Inflammatory macrophage (primary cell): ENCODE results near the gene BICDL1.
"Not testable (repeated sequence)": the region's sequence is repeated elsewhere in the genome, so short reads cannot be mapped to it uniquely, and the experiment has no call there.

Experiments used
- DNase-seq, 2 donors: peaks; one replicate each; pipeline ENCODE4 v3.0.0-alpha.2; 2020 to 2022
- total RNA-seq, 18 experiments: gene quantifications; one replicate each; lab custom pipeline; 2026; ENCODE audit warnings: mixed read lengths in 6 of 18, inconsistent platforms in 2 of 18; lab: John Stamatoyannopoulos, UW

Gene BICDL1, protein sequence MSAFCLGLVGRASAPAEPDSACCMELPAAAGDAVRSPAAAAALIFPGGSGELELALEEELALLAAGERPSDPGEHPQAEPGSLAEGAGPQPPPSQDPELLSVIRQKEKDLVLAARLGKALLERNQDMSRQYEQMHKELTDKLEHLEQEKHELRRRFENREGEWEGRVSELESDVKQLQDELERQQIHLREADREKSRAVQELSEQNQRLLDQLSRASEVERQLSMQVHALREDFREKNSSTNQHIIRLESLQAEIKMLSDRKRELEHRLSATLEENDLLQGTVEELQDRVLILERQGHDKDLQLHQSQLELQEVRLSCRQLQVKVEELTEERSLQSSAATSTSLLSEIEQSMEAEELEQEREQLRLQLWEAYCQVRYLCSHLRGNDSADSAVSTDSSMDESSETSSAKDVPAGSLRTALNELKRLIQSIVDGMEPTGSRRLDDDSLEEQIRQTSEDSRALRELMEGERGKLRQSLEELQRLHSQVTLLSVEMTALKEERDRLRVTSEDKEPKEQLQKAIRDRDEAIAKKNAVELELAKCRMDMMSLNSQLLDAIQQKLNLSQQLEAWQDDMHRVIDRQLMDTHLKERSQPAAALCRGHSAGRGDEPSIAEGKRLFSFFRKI
- 0.06 to 7.3 (median 1.7) reads per million in 18 experiments for total RNA-seq

DNA sequence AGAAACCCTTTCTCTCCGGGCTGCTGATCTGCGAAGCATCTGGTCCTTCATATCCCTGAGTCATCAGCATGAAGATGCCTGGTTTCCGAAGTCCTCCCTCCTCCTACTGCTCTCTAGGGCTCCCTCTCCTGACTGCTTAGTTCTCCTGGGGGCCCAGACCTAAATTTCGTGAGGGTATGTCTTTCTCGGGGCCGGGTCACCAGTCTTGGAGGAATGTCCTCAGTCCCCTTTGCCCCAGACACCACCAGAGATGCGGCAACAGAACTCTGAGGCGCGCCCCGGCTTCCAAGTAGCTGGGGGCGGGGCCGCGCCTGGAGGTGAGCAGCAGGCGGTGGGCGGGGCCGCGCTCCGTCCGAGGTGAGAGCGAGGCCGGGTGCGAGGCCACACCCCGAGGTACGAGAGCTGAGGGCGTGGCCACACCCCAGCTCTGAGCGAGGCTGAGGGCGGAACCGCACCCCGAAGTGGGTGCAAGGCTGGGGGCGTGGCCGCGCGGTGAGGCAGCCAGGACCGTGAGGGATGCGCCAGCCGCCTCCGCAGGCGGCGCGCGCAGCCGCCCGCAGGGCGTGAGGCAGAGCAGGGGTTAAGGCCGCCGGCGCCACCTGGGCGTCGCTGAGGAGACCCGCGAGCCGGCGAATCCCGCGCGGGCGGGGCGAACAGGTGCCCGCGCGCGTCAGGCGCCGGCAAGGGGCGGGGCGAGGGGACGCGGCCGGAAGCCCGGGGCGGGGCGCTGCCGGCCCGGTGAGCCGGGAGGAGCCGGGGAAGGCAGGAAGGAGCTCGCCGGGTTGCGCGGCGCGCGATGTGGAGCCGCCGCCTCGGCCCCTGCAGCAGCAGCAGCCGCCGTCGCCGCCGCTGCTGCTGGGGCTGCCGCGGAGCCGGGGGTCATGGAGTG, at the start of gene BICDL1:
BICDL1 (plus strand) TSS at position 765 of the 889 bp plus-strand sequence. CDS start 633 bp downstream, outside the sequence.
- DNase-seq: peak; percentile 41 to 76

GRCh38 chr12:119940897-119941296, 48.1 kb upstream of the BICDL1 start:
- no peak for DNase-seq

DNA sequence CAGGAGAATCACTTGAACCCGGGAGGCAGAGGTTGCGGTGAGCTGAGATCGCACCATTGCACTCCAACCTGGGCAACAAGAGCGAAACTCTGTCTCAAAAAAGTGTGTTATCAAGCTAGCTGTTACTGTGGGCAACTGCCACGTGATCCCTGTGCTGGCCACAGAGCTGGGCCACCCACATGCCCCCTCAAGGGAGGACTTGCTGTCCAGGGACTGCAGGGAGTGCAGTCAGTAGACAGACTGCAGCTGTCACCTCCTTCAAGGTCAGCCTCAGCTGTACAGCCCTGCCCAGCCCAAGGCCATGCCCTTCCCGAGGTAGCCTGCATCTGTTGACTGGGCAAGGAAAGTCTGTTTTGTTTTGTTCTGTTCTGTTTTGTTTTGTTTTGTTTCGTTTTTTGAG, 46.6 kb upstream of the BICDL1 start:
- no peak for DNase-seq

DNA sequence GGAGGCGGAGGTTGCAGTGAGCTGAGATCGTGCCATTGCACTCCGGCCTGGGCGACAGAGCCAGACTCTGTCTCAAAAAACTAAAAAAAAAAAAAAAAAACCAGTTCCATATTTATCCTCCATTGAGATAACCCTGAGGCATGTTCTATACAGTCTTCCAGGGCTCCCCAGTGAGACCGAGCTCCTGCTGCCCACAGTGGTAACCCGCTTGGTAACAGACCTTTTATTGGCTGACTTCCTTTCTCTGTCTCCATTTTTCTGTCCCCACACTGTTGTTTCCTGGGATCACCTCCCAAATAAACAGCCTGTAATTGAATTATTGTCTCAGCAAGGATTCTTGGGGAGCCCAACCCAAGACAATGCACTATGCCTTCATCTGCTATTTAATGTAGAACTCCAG, 42.8 kb upstream of the BICDL1 start:
- DNase-seq: no peak

DNA sequence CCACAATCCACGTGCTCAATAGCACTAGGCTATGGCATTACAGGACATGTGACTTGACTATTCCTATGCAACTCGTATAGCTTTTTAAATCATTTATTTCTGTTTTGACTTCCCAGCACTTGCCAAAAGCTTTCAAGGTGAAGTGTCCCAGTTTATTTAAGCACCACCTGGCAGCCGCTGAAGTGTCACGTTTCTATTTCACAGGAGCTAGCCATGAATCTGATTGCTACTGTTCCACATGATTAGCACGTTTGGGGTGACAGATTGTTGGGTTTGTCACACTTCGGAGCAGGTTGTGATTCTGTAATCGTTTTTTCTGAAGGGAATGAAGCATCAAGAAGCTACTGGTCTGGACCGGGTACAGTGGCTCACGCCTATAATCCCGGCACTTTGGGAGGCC, 39.9 kb upstream of the BICDL1 start:
- DNase-seq: no peak

GRCh38 chr12:119949594-119949993, 39.4 kb upstream of the BICDL1 start:
- no peak for DNase-seq

GRCh38 chr12:119956047-119956446, 33.0 kb upstream of the BICDL1 start:
- no peak for DNase-seq

DNA sequence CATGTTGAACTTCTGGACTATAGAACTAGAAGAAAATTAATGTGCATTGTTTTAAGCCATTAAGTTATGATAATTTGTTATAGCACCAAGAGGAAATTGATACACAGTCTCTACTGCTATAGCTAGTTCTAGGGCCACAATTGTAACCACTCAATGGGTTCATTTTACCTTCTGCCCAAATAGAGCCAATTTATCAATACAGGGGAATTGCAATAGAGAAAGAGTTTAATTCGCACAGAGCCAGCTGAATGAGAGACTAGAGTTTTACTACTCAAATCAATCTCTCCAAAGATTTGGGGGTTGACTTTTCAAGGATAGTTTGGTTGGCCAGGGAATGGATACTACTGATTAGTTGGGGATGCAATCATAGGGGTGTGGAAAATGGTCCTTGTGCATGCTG, 31.9 kb upstream of the BICDL1 start:
- DNase-seq: no peak

DNA sequence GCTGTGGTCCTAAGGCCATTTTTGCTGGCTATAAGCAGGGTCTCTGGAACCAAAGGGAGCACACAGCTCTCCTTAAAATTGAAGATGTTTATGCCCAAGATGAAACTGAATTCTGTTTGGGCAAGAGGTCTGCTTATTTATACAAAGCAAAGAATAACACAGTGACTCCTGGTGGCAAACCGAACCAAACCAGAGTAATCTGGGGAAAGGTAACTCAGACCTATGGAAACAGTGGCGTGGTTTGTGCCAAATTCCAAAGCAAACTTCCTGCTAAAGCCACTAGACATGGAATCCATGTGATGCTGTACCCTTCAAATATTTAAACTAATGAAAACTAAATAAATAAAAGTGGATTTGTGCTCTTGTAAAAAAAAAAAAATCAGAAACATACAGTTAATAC, 29.6 kb upstream of the BICDL1 start:
- DNase-seq: no peak

GRCh38 chr12:119964123-119964522, 24.9 kb upstream of the BICDL1 start:
- no peak for DNase-seq

DNA sequence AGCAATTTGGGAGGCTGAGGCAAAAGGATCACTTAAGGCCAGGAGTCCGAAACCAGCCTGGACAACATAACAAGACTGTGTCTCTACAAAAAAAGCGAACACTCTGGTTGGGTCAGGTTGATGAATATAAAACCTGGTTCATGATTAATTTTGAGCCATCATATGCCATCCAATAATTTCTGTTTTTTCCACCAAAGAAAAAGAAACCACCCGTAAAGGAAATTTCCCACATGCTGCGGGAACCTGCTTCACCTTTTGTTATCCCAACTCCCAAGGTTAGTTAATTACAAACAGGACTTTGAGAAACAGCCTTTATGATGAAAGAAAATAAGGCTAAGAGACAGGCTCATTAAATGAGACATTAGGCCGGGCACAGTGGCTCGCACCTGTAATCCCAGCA, 24.1 kb upstream of the BICDL1 start:
- DNase-seq: no peak

DNA sequence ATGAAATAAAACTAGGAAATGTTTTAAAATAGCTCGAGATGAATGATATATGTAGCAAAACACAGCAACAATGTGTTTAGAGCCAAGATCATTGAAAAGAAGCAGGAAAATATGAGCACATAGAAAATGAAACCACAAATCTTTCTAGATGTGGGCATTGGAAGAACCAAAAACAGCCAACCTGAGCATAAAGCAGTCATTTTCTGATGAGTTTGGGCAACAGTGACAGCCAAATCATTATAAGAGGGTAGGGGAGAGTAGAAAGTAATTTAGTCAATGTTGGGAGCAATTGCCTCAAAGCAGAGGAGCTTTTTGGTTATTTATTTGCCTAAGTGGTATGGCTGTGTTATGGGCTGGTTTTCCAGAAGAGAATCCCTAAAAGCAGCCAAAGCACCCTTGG, 8.8 kb upstream of the BICDL1 start:
- no peak for DNase-seq

DNA sequence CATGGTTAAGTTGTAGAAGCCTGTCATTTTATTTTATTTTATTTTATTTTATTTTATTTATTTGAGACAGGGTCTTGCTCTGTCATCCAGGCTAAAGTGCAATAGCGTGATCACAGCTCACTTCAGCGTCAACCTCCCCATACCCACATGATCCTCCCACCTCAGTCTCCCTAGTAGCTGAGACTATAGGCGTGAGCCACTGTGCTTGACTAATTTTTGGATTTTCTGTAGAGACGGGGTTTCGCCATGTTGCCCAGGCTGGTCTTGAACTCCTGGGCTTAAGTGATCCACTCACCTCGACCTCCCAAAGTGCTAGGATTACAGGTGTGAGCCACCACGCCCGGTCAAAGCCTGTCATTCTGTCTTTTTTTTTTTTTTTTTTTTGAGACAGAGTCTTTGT, 8.3 kb upstream of the BICDL1 start:
- DNase-seq: not testable (repeated sequence)

GRCh38 chr12:119989361-119989730, 310 bp downstream of the BICDL1 start:
- DNase-seq: no peak

DNA sequence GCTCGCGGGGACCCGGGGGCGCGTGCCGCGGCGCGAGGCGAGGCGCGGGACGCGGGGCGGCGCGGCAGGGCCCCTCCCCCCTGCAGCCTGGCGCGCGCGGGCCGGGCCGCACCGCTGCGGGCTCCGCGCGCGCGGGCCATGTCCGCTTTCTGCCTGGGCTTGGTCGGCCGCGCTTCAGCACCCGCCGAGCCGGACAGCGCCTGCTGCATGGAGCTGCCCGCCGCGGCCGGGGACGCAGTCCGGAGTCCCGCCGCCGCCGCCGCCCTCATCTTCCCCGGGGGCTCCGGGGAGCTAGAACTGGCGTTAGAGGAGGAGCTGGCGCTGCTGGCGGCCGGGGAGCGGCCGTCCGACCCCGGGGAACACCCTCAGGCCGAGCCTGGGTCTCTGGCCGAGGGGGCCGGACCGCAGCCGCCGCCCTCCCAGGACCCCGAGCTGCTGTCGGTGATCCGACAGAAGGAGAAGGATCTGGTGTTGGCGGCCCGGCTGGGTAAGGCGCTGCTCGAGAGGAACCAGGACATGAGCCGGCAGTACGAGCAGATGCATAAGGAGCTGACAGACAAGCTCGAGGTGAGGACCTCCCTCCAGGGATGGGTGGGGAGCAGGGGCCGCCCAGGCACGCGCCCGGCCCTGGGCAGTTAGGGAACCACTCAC, 820 bp downstream of the BICDL1 start:
- DNase-seq: peak; percentile 62 to 79

DNA sequence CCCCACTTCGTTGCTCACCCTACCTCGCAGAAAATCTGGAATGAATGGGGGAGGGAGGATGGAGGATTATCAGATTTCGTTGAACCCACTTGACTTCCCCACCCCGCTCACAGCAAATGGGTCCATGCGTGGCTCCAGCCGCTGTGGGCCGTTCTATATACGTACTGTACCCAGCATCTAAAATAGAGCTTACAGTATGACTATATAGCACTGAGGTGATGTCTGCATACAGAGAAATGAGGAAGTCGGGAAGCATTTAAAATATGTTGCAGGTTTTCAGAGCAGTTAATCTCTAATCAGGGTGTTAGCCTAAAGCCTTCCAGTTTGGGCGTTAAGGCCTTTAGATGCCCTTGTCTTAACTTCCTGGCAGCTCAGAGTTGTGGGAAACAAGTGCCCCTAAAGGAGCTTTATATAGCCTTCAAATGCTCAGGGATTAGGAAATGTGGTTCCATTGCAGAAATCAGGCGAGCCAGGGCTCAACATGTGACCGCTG, 1.4 kb downstream of the BICDL1 start:
- no peak for DNase-seq

- no peak for DNase-seq
Observed at GRCh38 chr12:119992129-119992705, 3.2 kb downstream of the BICDL1 start.

- no peak for DNase-seq
Observed at GRCh38 chr12:119994892-119995658, 6.0 kb downstream of the BICDL1 start.

GRCh38 chr12:119996417-119996816, 7.4 kb downstream of the BICDL1 start:
- no peak for DNase-seq

DNA sequence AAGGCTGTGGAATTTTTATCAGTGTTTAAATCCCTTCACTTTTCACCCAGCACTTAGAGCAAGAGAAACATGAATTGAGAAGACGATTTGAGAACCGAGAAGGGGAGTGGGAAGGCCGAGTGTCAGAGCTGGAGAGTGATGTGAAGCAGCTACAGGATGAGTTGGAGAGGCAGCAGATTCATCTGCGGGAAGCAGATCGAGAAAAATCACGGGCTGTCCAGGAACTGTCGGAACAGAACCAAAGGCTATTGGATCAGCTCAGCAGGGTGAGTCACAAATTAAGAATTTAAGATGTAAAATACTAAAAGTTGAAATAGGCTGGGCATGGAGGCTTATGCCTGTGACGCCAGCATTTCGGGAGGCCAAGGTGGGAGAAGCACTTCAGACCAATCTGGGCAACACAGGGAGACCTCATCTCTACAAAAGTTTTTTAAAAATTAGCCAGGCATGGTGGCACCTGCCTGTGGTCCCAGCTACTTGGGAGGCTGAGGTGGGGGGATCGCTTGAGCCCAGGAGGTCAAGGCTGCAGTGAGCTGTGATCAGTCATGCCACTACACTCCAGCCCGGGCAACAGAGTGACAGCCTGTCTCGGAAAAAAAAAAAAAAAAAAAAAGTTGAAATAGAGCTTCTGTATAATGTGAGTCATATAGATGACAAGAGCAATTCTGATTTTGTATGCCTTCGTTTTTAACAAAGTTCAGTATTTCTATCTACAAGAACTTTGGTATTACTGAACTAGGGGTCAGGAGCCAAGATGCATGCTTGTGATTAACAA, 9.6 kb downstream of the BICDL1 start:
- DNase-seq: no peak

- DNase-seq: no peak
Observed at GRCh38 chr12:120000556-120000955, 11.5 kb downstream of the BICDL1 start.
